CD4-positive, alpha-beta T cell treated with Interleukin-1 beta for 1 hour (primary cell): ENCODE results near the gene PCSK5.
"Not testable (repeated sequence)": the region's sequence is repeated elsewhere in the genome, so short reads cannot be mapped to it uniquely, and the experiment has no call there.

Source experiments
- DNase-seq, 2 donors: peaks; one replicate each; pipeline ENCODE4 v3.0.0-alpha.2; 2020 to 2022

PCSK5 gene

GRCh38 chr9:75927356-75927755, 36.9 kb downstream of the PCSK5 start:
- DNase-seq = no peak

DNA sequence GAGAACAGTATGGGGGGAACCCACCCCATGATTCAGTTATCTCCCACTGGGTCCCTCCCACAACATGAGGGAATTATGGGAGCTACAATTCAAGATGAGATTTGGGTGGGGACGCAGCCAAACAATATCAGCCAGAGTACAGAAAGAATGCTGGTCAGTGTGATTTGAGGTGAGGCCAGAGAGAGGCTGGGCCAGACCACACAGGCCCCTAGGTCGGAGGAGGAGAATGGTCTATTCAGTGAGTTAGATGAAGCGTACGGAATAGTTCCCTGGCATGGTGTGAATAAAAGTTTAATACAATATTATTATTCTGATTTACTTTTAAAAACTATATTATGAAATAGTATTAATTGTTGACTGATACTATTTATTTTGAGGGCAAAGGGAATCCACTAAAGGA, 39.7 kb downstream of the PCSK5 start:
- DNase-seq = no peak

DNA sequence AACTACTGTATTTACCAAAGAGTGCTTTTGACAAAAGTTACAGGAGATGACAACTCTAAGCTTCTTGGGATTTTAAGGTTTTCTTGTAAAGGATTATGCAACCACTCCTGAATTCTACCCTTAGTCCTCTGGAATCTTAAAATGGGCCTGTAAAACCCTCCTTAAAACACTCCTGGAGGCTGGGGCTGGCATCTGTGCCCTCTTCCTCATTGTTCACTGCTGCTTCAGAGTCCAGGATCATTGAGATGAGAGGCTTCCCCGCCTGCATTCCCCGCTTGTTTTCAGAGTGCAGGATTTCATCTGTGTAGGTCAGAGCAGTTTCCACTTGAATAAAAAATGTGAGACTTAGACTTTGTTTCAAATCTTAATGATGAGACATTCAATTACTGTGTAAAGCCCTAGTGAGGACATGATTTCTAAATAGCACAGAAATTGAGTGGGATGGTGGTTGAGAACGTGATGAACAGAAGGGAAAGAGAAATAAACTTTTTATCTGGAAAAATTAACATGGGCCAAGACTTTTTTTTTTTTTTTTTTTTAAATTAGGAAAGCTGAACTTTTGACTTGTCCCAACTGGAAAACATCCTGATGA, 40.4 kb downstream of the PCSK5 start:
- DNase-seq = no peak

- no peak for DNase-seq
Observed at GRCh38 chr9:75933982-75934381, 43.5 kb downstream of the PCSK5 start.

DNA sequence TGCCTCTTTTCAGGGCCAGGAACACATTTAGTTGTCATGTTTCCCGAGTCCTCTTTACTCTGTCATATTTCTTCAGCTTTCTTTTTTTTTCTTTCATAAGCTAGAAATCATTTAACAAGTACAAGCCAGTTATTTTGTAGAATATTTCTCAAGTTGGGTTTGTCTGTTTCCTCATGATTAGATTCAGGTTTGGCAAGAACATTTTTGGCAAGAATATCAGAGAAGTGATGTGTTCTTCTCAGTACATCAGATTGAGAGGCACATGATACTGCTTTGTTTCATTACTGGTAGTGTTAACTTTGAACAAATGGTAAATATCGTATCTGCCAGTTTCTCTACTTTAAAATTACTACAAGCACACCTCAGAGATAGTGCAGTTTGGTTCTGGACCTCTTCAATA, 45.1 kb downstream of the PCSK5 start:
- DNase-seq = no peak

- DNase-seq = no peak
Observed at GRCh38 chr9:75937521-75938258, 47.2 kb downstream of the PCSK5 start.

GRCh38 chr9:75938946-75939345, 48.5 kb downstream of the PCSK5 start:
- no peak for DNase-seq

DNA sequence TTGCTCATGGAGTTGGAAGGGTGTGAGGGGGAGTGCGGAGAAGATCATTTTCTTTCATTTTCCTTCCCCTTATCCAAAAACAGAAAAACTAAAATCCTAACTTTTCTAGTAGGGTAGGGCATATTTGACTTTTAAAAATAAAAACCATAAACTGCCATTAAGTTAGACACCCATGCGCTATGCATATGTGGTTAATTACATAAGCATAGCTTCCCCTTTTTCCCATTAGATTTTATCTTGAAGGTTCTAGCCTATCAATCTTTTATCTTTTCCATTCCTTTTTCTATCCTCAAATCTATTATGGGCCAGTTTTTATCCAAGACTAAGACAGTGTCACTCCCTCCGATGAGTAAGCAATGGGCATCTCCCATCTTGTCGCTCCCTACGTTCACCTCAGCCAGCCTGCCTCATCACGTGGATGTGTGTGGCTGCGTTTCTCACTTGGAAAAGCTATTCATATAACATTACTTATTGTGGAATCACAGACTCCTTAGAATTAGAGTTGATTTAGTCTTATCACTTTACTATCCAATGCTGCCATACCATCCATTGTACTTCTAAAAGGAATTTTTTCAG, 49.2 kb downstream of the PCSK5 start:
- DNase-seq = no peak

DNA sequence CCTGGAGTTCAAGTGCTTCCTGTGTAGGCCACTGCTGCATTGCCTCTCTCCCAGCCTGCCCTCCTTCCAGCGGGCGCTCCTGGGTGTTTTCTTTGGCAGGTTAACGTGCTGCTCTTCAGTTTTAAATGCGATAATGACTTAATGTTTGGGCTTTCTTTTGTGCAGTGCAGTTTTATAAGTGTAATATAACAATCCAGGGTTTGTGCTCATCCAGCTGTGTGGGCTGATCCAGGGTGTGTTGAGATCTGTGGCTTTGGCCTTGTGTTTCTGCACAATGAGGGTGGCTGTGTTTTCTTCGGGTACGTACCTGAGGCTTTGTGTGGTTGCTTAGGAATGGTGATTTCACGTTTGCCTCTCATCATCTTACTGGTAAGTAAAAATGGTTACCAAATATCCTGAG, 50.6 kb downstream of the PCSK5 start:
- DNase-seq = no peak

GRCh38 chr9:75941577-75942311, 51.3 kb downstream of the PCSK5 start:
- DNase-seq = no peak

- no peak for DNase-seq
Observed at GRCh38 chr9:75946766-75947165, 56.3 kb downstream of the PCSK5 start.

- DNase-seq = no peak
Observed at GRCh38 chr9:75947233-75947632, 56.8 kb downstream of the PCSK5 start.

GRCh38 chr9:75950998-75951397, 60.5 kb downstream of the PCSK5 start:
- DNase-seq = no peak

DNA sequence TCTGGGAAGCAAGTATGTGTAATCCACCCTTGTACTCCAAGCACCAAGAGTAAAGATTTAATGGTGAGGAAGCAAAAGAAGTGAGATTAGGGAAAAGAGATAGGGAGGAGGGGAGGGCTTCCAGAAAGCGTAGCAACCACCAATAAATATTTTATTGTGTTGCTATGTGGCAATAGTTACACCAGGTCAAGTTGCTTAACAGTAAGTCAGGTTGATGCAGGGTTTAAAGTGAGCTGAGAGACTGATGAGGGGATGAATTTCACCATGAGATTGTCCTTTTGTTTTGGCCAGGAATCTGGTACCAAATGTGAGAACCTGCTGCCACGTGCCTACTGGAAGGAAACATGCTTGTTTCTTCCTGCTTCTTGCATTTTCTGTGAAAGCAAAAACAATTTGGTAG, 62.7 kb downstream of the PCSK5 start:
- DNase-seq = no peak

GRCh38 chr9:75956161-75956560, 65.7 kb downstream of the PCSK5 start:
- DNase-seq = no peak

- DNase-seq = no peak
Observed at GRCh38 chr9:75957116-75957515, 66.6 kb downstream of the PCSK5 start.

DNA sequence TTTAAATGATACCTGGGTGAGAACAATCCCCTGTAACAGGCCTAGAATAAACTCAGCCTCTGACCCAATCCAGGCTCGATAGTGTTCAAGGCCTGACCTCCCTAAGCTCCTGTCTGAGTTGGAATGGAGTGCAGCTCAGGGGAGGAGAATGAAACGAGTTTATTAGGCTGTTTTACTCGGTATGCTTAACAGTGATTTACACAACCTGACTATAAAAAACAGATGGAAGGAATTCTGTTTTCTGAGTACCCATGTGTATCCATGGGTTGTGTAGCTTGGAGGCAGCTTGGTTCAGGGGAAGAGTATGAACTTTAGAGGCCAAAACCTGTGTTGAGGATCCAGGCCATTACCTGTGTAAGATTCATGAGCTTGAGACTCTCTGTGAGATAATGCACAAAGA, 67.8 kb downstream of the PCSK5 start:
- no peak for DNase-seq

DNA sequence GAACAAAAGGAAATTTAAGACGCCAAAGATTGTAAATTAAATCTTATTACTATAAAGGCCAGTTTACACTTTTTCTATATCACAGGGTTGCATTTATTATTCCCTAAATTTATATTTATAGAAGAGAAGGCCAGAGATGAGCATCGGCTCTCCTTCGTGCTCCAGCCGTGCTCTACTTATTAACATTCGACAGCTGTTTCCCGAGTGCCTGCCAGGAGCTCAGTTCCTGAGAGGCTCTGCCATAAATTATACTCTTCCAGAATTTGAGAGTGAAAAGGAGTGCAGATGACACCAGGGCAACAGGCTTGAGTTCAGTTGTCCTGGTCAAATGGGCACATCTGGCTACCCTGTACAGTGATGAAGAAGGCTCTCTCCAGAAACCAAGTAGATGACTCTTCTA, 70.1 kb downstream of the PCSK5 start:
- DNase-seq = no peak

DNA sequence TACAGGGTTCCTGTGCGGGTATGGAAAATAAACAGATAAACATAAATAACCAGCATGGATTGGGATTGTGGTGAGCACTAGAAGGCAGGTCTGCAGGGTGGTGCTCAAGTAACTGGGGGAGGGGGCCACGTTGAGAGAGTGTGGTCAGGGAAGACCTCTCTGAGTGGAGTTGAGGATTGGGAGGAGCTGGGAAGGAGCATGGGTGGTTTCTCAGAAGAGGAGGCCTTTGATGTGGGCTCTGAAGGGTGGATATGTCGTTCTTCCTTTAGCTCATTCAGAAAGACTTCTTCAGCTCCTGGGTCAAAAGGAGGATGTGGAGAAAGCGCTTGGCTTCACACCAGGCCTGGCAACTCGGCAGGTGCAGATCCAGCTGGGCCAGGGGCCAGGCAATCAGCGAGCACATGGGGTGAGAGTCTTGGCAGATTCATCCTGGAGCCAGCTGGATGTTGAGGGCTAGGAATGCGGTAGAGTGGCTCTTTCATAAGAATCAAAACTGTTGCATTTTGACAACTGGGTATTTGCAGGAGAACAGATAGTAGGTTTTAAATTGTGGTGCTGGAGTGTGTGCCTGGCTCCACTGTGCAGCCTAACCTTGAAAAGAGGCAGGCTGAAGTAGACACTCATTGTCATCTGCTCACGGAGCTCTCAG, 71.7 kb downstream of the PCSK5 start:
- DNase-seq = no peak

- DNase-seq = no peak
Observed at GRCh38 chr9:75962662-75963036, 72.2 kb downstream of the PCSK5 start.

DNA sequence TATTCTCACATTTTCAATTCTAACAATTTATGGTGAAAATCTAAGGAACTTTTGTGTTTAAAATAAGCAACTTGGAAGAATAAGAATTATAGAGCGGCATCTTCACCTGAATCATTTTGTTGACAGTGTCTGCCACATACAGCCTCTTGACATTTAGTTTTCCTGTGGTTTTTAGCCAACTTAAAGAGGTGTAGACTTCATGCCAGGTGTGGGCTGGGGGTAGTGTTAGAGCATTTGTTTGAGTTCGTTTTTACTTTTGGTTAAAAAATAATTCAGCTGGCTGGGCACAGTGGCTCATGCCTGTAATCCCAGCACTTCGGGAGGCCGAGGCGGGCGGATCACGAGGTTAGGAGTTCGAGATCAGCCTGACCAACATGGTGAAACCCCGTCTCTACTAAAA, 72.8 kb downstream of the PCSK5 start:
- not testable (repeated sequence) for DNase-seq

DNA sequence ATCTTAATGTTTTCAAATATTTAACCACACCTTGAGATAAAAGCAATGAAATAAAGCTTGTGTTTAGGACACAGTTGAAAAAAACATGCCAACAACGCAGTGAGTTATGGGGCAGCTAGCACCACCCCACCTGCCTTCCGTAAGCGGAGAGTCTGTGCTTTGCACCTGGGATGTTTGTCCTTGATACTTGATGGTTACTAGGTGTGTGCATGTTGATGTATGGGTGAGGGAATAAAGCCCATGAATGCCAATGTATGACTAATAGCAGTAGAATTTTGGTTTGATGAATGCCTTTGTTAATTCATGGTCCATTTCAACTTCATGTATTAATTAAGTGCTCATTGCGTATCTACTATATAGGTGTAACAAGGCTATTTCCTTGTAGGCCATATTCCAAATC, 74.0 kb downstream of the PCSK5 start:
- DNase-seq = no peak

GRCh38 chr9:75965231-75965630, 74.8 kb downstream of the PCSK5 start:
- DNase-seq = no peak
